ENCODE measurements around the gene GRIA3.

The GRIA3 gene

DNA sequence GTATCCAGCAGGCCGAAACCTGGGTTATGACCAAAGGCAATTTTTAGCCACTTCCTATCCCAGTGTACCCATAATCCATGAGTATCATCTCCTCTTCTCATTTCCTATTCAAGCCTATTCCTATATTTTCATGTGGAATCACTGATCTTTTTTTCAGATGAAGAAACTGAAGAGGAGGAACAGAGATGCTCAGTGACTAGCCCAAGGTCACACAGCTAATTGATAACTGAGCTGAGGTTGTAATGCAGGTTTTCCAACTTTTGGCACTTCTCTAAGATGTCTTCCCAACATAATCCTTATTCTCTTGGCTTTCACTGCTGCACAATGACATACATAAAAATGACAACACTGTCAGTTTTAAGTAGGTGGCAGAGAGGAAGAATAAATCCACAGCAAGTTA lies 15.3 kb downstream of the GRIA3 start:
- no peak for DNase-seq (ENCODE audit: low read depth)

DNA sequence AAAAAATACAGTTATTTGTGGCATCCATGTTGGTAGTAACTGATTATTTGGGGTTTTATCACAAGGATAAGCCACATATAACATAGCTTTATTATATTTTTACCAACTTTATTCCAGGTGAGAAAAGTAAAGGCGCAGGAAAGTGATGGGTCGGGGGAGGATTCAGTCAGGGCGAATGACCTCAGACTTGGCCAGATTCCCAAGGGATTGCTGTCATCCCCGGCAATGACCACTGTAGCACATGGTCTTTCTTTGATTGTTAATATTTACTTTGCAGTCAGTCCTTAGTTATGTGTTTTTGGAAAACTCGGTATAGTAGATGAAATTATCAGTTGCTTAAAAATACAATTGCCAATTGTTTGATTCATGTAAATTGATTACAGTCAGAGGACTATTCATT lies 17.6 kb downstream of the GRIA3 start:
- no peak for DNase-seq (ENCODE audit: low read depth)

DNA sequence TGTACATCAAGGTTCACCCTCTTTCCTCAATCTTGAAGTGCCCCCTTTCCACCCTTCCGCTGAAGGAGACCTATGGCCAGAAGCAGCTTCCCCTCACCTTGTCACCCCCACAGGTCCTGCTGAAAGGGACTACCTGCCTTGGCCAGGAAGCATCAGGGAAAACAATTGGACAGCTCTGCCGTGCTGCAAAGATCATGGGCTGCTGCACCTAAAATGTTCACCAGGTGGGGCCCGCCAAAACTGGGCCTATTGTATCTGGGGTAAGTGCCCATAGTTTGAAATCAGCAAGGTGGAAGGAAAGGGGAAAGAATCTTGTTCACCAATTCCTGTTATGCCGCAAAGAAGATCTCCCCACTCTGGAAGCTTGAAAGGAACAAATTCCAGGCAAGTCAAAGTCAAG lies 18.4 kb downstream of the GRIA3 start:
- DNase-seq (ENCODE audit: low read depth) = no peak

DNA sequence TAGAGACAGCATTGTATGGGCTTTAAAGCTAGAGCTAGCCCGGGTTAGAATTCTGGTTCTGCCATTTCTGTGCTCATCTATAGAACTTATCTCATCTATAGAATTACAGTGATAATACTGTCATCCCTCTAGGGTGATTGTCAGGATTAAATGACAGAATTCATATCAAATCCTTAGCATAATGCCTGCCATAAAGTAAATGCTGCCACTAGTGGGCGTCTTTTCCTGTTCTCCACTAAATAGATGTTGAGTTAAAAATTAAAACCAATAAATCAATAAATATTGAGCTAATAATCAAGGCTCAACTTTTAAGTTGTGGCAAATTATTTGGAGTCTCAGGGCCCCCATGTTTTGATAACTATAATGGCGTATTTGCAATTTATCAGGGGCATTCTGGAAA lies 19.7 kb downstream of the GRIA3 start:
- DNase-seq (ENCODE audit: low read depth) = no peak

DNA sequence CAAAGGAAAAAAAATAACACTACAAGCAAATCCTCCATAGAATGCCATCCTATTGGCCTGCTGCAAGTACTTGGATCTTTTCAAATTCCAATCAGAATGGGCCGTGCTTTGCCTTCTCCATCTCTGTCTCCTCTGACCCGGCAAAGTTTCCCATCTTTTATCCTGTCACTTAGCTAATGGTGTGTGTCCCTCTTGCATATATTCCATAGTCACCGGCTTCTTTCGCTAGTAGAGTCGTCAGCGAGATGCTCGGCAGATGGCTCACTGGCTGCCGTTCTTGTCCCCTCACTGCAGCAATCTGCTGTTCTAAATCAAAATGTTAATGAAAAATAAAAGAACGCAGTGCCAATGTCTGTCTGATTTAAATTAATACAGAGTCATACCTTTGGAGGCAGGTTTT lies 22.1 kb downstream of the GRIA3 start:
- DNase-seq (ENCODE audit: low read depth) = no peak

DNA sequence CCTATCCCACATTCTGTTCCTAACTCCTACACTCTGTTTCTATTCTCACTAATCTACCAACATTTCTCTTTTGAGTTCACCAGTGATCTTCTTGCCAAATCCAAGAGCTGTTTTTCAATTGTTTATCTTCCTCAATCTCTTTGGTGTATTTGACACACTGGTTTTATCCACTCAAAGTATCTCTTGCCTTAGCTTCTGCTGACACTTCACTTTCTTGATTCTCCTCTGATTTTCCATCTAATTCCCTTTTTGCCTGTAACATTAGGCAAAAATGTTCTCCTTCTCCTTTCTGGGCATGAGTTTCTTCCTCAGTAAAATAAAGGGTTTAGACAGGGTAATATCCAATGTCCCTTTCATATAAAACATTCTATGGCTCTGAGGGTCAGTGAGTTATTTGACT lies 26.2 kb downstream of the GRIA3 start:
- DNase-seq (ENCODE audit: low read depth) = no peak

DNA sequence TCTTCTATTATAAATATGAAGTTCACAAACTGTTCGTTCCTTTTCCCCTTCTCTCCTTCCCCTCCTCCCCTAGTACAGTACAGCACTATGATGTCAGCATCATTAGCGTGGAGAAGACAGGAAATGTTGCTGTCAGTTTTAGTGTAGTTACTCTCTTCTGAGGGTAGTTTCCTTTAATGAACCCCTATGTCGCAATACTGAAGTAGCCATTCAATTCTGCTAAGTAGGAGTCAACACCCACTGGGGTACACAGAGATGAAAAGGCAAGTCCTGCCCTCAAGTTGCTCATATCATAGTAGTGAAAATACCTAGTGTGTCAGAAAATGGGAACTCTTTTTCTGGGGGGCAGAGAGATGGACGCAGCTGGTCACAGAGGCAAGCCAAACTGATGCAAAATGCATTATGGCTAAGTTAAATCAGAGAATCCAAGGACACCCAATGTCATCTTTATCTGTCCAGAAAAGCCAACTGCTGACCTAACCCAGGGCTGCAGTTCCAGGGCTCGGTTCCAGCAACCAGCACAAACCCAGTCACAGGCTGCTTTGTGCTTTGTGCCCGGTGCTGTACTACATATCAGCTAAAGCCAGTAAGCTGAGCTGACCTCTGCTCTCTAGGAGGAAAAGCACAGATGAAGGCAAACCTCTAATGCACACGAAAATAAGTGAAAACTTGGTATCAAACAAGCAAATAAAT lies 31.5 kb downstream of the GRIA3 start:
- no peak for DNase-seq (ENCODE audit: low read depth)

DNA sequence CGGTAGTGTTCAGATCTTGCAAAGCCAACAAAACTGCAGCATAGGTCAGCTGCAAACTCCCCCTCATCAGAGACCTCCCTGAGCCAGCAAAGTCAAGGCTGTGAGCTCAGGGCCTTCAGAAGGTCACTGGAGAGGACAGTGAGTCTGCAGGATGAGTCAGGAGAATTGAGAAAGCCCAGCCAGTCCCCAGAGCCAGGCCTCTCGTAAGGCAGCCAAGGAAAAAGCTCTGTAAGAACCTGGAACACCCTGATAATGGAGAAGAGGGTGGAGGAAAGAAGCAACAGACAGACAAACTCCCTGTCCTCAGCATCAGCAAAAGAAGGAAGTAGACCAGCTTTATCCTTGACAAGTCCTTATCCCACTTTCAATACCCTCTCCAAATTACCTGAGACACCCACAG lies 33.0 kb downstream of the GRIA3 start:
- DNase-seq (ENCODE audit: low read depth) = no peak

DNA sequence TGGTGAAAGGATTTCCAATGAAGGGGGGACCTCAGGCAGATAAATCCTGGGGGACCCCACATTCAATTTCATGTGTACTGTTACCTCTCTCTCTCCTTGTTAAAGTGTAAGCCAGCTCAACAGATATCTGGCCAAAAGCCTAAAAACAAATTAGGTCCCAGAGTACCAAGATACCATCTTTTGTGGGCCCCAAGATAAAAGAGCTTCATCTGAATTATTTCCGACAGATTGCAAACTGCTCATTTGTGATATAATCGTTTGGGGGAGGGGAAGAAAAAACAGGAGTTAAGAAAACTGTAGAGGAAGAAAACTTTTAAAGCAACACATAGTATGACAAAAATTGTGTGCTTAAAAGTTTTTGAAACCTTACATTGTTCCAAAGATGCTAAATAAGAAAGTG lies 33.6 kb downstream of the GRIA3 start:
- no peak for DNase-seq (ENCODE audit: low read depth)

DNA sequence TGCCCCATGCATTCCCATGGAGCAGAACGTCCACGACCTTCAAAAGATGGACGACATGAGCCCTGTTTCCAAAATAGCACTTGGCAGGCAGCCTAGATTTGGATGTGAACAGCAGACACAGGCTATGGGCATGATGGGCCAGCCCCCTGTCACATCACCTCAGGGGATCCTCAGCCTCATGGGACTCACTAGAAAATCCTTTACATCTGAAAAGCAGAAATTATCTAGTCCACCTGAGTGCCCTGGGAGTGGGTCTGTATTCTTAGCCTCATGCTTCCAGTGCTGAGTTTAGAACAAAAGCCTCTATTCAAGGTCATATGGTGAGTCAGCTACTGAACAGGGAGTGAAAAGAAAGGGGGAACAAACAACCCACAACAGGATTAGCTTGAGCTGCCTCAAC lies 35.8 kb downstream of the GRIA3 start:
- DNase-seq (ENCODE audit: low read depth) = no peak

DNA sequence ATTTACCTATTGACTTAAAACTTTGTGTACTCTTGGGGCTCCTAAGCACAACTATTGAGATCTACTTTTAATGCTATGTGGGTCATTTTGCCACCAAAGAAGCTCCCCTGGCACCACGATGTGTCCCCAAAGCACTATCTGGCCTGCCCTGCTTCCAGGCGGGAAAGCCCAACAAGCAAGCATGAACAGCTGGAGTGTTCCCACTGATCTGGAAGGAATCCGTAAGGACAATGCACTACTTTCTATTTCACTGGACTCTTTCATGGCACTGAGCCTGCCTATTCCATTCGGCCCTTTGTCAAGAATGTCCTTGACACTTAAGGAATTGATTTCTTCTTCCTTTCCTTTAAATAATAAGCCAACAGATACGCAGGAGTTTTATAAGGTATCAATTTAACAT lies 38.8 kb downstream of the GRIA3 start:
- DNase-seq (ENCODE audit: low read depth) = no peak

DNA sequence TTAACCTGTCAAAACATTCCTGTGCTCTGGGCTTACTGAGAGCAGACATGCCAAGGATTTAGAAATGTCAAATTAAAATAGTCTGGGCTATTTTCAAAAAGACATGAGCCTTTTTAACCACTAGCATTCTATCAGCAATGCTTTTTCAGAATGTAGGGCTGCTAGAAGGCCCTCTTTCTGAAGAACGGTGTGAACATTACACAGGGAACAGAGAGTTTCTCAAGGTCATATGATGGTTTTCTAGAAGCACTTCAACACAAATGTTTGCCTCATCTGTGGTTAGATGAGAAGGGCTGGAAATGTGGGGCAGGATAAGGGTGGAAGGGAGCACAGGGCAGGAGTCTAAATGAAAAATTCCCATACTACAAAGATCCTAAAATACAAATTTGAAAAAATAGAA lies 39.3 kb downstream of the GRIA3 start:
- no peak for DNase-seq (ENCODE audit: low read depth)

DNA sequence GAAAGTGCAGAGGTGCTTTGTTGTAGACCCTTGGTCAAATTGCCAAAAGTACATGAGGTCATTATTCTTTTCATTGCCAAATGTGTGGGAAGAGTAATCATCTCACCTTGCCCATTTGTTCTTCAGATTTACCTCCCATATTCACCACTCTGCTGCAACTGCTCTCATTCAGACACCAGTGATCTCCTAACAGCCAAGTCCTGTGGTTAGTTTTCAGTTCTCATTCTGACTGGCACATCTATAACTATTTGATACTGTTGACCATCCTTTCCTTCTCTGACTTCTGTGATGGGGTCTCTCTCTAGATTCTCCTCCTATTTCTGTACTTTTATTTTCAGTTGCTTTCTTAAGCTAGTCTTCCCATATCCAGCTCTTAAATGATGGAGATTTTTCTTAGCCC lies 39.8 kb downstream of the GRIA3 start:
- no peak for DNase-seq (ENCODE audit: low read depth)

DNA sequence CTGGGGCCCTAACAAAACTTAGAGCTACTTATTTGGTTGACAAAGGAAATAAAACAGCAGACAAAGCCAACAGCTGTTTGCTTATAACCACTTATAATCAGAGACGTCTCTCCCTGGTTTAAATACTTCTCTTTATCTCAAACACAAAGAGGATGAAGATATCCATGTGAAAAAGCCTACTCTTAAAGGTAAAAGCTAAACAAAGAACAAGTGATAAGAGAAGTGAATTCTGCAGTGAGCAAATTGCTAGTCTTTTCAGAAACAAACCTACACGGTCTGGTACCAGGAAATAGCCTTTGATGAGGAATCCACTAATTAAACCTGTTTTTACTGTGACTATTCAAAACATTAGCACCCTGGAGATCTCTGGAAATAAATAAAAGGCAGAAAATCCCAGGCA lies 46.7 kb downstream of the GRIA3 start:
- DNase-seq (ENCODE audit: low read depth) = no peak

DNA sequence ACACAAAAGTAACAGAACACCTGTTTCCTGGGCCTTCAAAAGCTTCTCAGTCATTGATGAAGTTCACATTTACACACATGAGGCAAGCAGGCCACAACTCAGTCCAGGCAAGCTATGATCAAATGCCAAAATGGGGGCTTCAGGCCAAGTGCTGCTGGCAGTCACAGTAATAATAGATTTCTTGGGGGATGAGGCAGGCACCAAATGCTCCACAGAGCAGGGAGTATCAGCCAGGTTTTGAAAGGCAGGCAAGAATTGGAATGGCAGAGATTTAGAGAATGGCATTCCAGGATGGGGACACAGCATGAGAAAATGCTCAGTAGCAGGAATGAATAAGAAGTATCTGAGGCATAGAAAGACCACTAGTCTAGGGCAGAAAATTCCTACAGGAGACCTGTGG lies 52.8 kb downstream of the GRIA3 start:
- no peak for DNase-seq (ENCODE audit: low read depth)

DNA sequence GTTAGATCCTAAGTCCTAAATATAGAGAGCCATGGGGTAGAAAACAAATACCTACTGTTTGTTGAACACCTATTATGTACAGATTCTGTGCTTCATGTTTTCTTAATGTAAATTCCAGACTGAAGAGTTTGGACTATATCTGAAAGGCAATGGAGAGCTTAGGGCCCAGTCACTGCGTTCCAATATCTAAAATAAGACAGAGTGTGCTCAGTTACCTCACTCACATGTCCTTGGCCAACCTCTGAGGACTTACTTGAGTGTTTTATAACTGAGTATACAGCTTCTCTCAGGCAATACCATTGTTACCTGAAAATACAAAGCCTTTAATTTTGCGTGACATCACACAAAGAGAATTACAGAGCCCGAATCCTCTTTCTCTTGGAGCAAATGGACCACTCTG lies 53.2 kb downstream of the GRIA3 start:
- DNase-seq (ENCODE audit: low read depth) = no peak

DNA sequence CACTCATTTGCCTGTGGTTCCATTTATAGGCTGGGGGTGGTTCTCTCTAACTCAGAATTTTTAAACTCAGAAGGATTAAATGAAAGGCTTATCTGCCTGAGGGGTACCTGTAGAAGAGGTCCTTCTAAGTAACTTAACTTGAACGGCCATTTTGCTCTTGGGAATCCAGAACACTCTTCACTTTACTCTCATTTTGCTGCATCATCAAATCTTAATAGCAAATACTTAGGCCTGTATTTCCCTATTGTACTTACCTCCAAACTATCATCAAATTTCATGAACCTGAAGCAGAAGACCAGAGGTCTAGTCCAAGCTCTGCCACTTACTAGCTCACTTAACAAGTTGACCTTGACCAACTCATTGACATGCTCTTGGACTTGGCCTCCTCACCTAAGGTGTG lies 70.4 kb downstream of the GRIA3 start:
- no peak for DNase-seq (ENCODE audit: low read depth)

DNA sequence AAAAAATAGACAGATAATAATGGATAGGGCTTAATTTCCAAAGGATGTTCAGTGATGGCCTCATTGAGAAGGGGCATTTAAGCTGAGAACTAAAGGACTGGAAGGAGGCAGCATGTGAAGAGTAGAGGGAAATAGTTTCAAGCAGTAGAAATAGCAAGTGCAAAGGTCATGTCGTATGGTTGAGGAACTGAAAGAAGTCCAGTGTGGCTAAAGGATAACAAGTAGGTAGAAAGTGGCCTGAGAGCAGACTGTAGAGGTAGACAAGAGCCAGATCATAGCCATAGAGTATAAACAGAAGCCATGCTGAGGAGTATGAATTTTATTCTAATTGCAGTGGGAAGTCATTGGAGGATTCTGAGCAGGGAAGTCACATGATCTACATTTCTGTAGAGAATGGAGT lies 72.3 kb downstream of the GRIA3 start:
- DNase-seq (ENCODE audit: low read depth) = no peak

DNA sequence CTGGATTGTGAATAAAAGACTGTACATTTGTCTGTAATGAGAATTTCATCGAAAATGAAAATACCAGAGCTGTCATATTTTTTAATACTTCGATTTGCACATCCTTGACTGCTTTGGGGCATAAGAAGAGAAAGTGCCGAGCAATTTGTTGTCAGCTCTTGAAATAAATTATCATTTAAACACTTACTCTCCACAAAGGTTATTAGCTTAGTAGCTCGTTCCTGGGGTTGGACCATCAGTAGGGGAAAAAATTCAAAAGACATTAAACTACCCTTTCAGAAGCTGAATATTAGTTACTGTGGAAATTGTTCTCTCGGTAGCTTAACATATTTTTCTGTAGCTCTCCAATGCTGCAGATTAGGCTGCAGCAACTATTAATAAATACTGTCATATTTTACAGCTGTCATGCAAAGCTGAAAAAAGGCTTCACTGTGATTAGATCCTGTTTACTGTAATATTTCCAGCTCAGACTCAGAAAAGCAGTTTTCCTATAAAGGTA lies 76.9 kb downstream of the GRIA3 start:
- no peak for DNase-seq (ENCODE audit: low read depth)

DNA sequence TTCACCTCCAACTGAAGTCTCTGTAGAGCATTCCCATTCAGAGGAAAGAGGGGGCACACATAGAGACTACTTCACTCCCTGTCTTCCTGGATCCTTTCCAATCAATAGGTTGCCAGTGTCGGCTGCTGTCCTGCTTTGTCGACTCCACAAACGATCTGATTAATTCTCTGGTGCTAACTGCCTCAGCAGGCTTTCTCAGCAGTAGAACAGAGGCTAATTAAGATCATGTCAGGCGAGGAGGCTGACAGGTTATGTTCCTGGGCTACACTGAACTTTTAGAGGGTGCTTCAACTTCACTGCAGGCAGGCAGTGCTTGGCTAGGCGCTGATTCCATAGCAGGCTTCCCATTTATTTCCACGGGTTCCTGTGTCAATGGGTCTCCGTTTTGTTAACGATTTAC lies 79.2 kb downstream of the GRIA3 start:
- no peak for DNase-seq (ENCODE audit: low read depth)

DNA sequence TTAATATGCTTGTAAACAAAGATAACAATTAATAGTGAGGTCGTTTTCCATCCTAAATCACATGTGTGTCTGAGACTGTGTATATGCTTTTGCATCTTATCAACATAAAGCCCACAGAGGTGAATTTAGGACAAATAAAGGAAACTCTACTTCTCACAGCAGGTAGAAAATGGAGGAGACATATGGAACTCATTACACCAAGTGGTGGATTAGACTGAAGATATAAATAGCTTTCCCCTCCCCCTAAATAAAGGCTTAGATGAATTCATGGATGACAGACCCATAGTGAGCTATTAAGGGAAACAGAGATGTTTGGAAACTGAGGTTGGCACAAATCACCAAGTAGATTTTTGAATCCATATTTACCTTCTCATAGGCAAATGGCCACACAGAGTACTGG lies 79.7 kb downstream of the GRIA3 start:
- no peak for DNase-seq (ENCODE audit: low read depth)

DNA sequence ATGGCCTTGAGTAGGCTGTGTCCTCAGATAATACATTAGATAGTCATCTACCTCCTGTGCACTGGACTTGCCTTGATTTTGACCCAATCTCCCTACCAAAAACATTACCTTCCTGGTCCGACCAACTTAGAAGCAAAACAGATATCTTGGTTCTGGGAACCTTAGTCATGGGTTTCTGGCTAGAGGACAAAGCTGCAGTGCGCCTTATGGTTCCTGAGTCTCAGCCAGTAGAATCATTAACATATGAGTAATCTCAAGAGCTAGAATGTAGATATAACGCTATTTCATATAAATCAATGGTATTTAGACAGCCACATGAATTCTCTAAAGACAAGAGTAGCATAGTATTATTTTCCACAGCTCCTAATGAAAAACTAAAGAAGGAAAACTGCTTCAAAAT lies 83.1 kb downstream of the GRIA3 start:
- DNase-seq (ENCODE audit: low read depth) = no peak

DNA sequence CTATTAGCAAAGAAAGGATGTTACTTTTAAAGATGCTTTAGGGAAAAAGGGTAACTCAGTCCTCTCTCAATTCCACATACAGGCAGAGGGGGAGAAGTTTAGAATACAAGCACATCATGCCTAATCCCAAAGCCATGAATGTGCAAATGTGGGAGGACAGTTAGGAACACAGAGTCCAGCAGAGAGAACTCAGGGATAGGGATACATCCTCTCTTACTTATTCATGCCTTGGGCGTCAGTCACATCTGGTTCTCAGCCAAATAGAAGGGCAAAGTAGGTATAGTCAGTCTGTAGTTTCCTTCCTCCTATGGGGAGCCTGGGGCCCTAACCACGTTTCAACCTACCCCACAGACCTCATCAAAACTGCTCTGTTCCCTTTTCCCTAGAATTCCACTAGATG lies 87.8 kb downstream of the GRIA3 start:
- DNase-seq (ENCODE audit: low read depth) = no peak

DNA sequence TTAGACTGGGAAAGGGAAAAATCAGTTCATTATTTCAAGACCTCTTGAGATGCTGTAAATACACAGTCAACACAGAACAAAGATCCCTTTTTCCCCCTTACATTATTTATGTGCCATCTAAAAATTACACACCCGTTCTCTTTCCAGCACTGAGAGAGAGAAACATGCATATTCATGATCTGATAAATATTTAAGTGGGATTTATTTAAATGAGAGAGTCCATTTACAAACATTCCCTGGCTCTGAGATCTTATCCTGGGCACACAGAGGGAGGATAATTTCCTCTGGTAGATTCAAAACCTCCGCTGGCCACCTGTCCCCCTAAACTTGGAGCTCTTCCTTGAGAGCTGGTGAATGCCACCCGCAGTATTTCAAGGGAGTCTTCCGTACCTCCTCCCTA lies 88.6 kb downstream of the GRIA3 start:
- DNase-seq (ENCODE audit: low read depth) = no peak

DNA sequence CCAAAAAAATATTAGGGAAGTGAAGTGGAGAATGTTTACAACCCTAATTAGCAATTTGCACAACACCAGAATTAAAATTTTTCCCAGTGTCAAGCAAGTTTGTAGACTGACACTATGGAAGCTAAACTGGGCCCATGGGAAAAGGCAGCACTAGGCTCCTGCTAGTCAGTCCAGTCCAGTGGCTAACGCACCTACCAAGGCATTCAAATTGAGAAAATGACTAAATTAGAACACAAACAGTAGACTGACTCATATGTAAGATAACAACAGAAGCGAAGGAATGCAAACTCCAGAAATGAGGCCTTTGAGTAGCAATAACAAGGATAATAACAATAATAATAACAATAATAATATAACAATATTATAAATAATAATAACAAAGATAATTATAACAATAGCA lies 90.7 kb downstream of the GRIA3 start:
- DNase-seq (ENCODE audit: low read depth) = no peak
